Measurements from ENCODE around the gene TPST1. TPM values are rescaled to one million over a fixed set of nuclear protein-coding genes. Genes with fewer than 3 reads are reported as not detected.

The TPST1 gene
- total RNA-seq, 1 experiment from 2014 or later, result 15.9 TPM

- Mint-ChIP-seq H3K36me3 (ENCODE audit: insufficient read depth in 1 of 3, low read depth in 3 of 3) (peaks cover 0 to 1% (median 0%) of the 10 kb centered on the region in 3 experiments; a peak in 1 of 7 replicates), H3K27ac (no peak overlapping the region), H3K4me3 (no peak overlapping the region), H3K4me1 (peaks cover 7 to 8% of the 10 kb centered on the region in 2 experiments; a peak in 3 of 4 replicates), H3K27me3 (ENCODE audit: low read depth) (no peaks in the 10 kb centered on the region), H3K9me3 (no peaks in the 10 kb centered on the region)
- Histone ChIP-seq H3K18ac (ENCODE audit: insufficient read length, low read depth, low read length) (no peak overlapping the region), H3K79me1 (ENCODE audit: insufficient read depth, low read depth, low read length, poor library complexity, severe bottlenecking) (no peaks in the 10 kb centered on the region), H3K14ac (ENCODE audit: insufficient read depth, low read length) (no peak overlapping the region), H3T11ph (ENCODE audit: low read length) (no peak overlapping the region), H2BK20ac (ENCODE audit: low read depth, low read length, poor library complexity, severe bottlenecking) (no peak overlapping the region), H3K23ac (ENCODE audit: insufficient read length, low read depth, low read length) (no peak overlapping the region), H3K9me3 (ENCODE audit: control insufficient read depth, low read depth, low read length) (no peaks in the 10 kb centered on the region), H4K91ac (ENCODE audit: insufficient read length, low read depth, low read length) (no peak overlapping the region), H3K4ac (ENCODE audit: low read depth, low read length) (no peak overlapping the region), H4K20me1 (ENCODE audit: control insufficient read depth, insufficient read depth, insufficient read length) (no peaks in the 10 kb centered on the region), H2BK5ac (ENCODE audit: insufficient read length, low read length) (no peak overlapping the region), H3K56ac (ENCODE audit: insufficient read length, low read depth, low read length) (no peak overlapping the region), H3K9ac (ENCODE audit: extremely low read depth, insufficient read length, low read length) (no peak overlapping the region), H2BK120ac (ENCODE audit: low read depth, low read length, poor library complexity, severe bottlenecking) (no peak overlapping the region), H3K79me2 (ENCODE audit: insufficient read depth, low read length) (no peaks in the 10 kb centered on the region), H2AK5ac (ENCODE audit: insufficient read length, low read length) (no peak overlapping the region), H2BK12ac (ENCODE audit: insufficient read length, low read depth, low read length) (no peak overlapping the region), H4K5ac (ENCODE audit: insufficient read length, low read depth, low read length) (no peak overlapping the region), H2BK15ac (ENCODE audit: low read depth, low read length) (no peak overlapping the region), H4K8ac (replicated peaks; ENCODE audit: insufficient read length, low read depth, low read length) (no peak overlapping the region), H3K23me2 (ENCODE audit: insufficient read length, low read depth, low read length, poor library complexity, severe bottlenecking) (no peaks in the 10 kb centered on the region), H3K27me3 (ENCODE audit: insufficient read depth, low read length) (no peaks in the 10 kb centered on the region), H3K4me2 (ENCODE audit: insufficient read depth, insufficient read length, low read length) (no peak overlapping the region), H2AFZ (ENCODE audit: low read length) (no peak overlapping the region), H3K4me1 (ENCODE audit: insufficient read depth, low read length) (no peaks in the 10 kb centered on the region), H3K27ac (ENCODE audit: insufficient read length, low read depth, low read length) (no peak overlapping the region)
- DNase-seq, result no peak
- TF ChIP-seq CTCF (conservative IDR thresholded peaks at IDR 0.05), result no peak
- no CpG with 5 or more reads among the region's 1 CpG for WGBS (ENCODE audit: extremely low coverage, insufficient read length, low lambda C conversion rate)
Observed at GRCh38 chr7:66239467-66239856, 34.3 kb downstream of the TPST1 start.
